H9 (cell line): Measurements from ENCODE around the gene MRPL30. TPM values are rescaled to one million over a fixed set of nuclear protein-coding genes. Genes with fewer than 3 reads are reported as not detected.
A peak's percentile ranks its signal among the peaks of the same experiment; 100 is the strongest.

Source experiments
- DNase-seq: peaks from one replicate; pipeline ENCODE4 v3.0.0-alpha.2; 2017
- H2AFZ ChIP-seq: one replicate; pipeline ENCODE4 v1.6.1; 2013; ENCODE audit warnings: mild to moderate bottlenecking, low read length, control low read depth, moderate library complexity
- H2AK5ac ChIP-seq: 2 replicates; pipeline ENCODE4 v1.6.1; 2013; ENCODE audit warnings: low read length, control low read depth, mixed read lengths; ENCODE audit not compliant: insufficient read length
- H2BK120ac ChIP-seq: one replicate; pipeline ENCODE4 v1.6.1; 2013; ENCODE audit warnings: low read depth, mild to moderate bottlenecking, low read length, control low read depth, inconsistent platforms; ENCODE audit not compliant: poor library complexity, severe bottlenecking
- H2BK12ac ChIP-seq: 2 replicates; pipeline ENCODE4 v1.6.1; 2013; ENCODE audit warnings: low read length, control low read depth, mixed read lengths, low read depth; ENCODE audit not compliant: insufficient read length
- H2BK15ac ChIP-seq: 2 replicates; pipeline ENCODE4 v1.6.1; 2013; ENCODE audit warnings: low read depth, low read length, control low read depth
- H2BK20ac ChIP-seq: one replicate; pipeline ENCODE4 v1.6.1; 2013; ENCODE audit warnings: low read depth, mild to moderate bottlenecking, low read length, control low read depth, inconsistent platforms; ENCODE audit not compliant: poor library complexity, severe bottlenecking
- H2BK5ac ChIP-seq: 2 replicates; pipeline ENCODE4 v1.6.1; 2013; ENCODE audit warnings: low read length, control low read depth, mixed read lengths; ENCODE audit not compliant: insufficient read length
- H3K14ac ChIP-seq: 2 replicates; pipeline ENCODE4 v1.6.1; 2013; ENCODE audit warnings: low read length, control low read depth; ENCODE audit not compliant: insufficient read depth
- H3K18ac ChIP-seq: 2 replicates; pipeline ENCODE4 v1.6.1; 2013; ENCODE audit warnings: low read depth, mild to moderate bottlenecking, mixed read lengths, low read length, control low read depth; ENCODE audit not compliant: insufficient read length
- H3K23ac ChIP-seq: 2 replicates; pipeline ENCODE4 v1.6.1; 2013; ENCODE audit warnings: low read length, control low read depth, mixed read lengths, low read depth; ENCODE audit not compliant: insufficient read length
- H3K23me2 ChIP-seq: 2 replicates; pipeline ENCODE4 v1.6.1; 2013; ENCODE audit warnings: low read depth, mild to moderate bottlenecking, mixed read lengths, low read length, control low read depth; ENCODE audit not compliant: insufficient read length, poor library complexity, severe bottlenecking
- H3K27ac ChIP-seq: 2 replicates; pipeline ENCODE4 v1.5.1; 2013; ENCODE audit warnings: low read length, control low read depth, mixed read lengths, low read depth; ENCODE audit not compliant: insufficient read length
- H3K27me3 ChIP-seq: 2 replicates; pipeline ENCODE4 v1.6.1; 2013; ENCODE audit warnings: low read length, control low read depth, inconsistent platforms; ENCODE audit not compliant: insufficient read depth
- H3K4ac ChIP-seq: 2 replicates; pipeline ENCODE4 v1.6.1; 2013; ENCODE audit warnings: low read depth, mild to moderate bottlenecking, control low read depth, inconsistent platforms, low read length, moderate library complexity
- H3K4me1 ChIP-seq: 2 replicates; pipeline ENCODE4 v1.6.1; 2013; ENCODE audit warnings: low read length, control low read depth, inconsistent platforms; ENCODE audit not compliant: insufficient read depth
- H3K4me2 ChIP-seq: 2 replicates; pipeline ENCODE4 v1.6.1; 2013; ENCODE audit warnings: low read length, control low read depth, mixed read lengths; ENCODE audit not compliant: insufficient read length, insufficient read depth
- H3K56ac ChIP-seq: 2 replicates; pipeline ENCODE4 v1.6.1; 2013; ENCODE audit warnings: low read depth, mild to moderate bottlenecking, mixed read lengths, low read length, control low read depth; ENCODE audit not compliant: insufficient read length
- H3K79me1 ChIP-seq: 2 replicates; pipeline ENCODE4 v1.6.1; 2013; ENCODE audit warnings: low read depth, mild to moderate bottlenecking, moderate library complexity, low read length, control low read depth, inconsistent platforms; ENCODE audit not compliant: insufficient read depth, poor library complexity, severe bottlenecking
- H3K79me2 ChIP-seq: 2 replicates; pipeline ENCODE4 v1.6.1; 2013; ENCODE audit warnings: low read length, control low read depth, inconsistent platforms; ENCODE audit not compliant: insufficient read depth
- H3K9ac ChIP-seq: 2 replicates; pipeline ENCODE4 v1.6.1; 2013; ENCODE audit warnings: low read length, control low read depth, mixed read lengths; ENCODE audit not compliant: insufficient read length; ENCODE audit errors: extremely low read depth
- H3K9me3 ChIP-seq: one replicate; pipeline ENCODE4 v1.6.1; 2013; ENCODE audit warnings: low read depth, low read length, inconsistent platforms; ENCODE audit not compliant: control insufficient read depth
- H3T11ph ChIP-seq: one replicate; pipeline ENCODE4 v1.6.1; 2013; ENCODE audit warnings: mild to moderate bottlenecking, low read length, control low read depth, inconsistent platforms
- H4K20me1 ChIP-seq: one replicate; pipeline ENCODE4 v1.6.1; 2013; ENCODE audit not compliant: control insufficient read depth, insufficient read length, insufficient read depth
- H4K5ac ChIP-seq: 2 replicates; pipeline ENCODE4 v1.6.1; 2013; ENCODE audit warnings: low read depth, mild to moderate bottlenecking, mixed read lengths, low read length, control low read depth; ENCODE audit not compliant: insufficient read length
- H4K8ac ChIP-seq: replicated peaks from 2 replicates; pipeline ENCODE4 v1.6.1; 2013; ENCODE audit warnings: low read length, control low read depth, mixed read lengths, low read depth; ENCODE audit not compliant: insufficient read length
- H4K91ac ChIP-seq: 2 replicates; pipeline ENCODE4 v1.6.1; 2013; ENCODE audit warnings: low read depth, mild to moderate bottlenecking, moderate library complexity, mixed read lengths, low read length, control low read depth; ENCODE audit not compliant: insufficient read length
- H3K27ac Mint-ChIP-seq, 3 experiments: 2 replicates in 2 of 3; 3 replicates in 1 of 3; pipeline ENCODE4 v1.8.0; 2020 to 2021; ENCODE audit warnings: mixed read lengths in 3 of 3, mild to moderate bottlenecking in 1 of 3, moderate library complexity in 1 of 3
- H3K27me3 Mint-ChIP-seq: 2 replicates; pipeline ENCODE4 v1.8.0; 2021; ENCODE audit warnings: low read depth, mild to moderate bottlenecking, moderate library complexity, mixed read lengths
- H3K36me3 Mint-ChIP-seq, 3 experiments: 2 replicates in 2 of 3; 3 replicates in 1 of 3; pipeline ENCODE4 v1.8.0; 2020 to 2021; ENCODE audit warnings: low read depth in 3 of 3, mixed read lengths in 3 of 3; ENCODE audit not compliant: insufficient read depth in 1 of 3
- H3K4me1 Mint-ChIP-seq, 2 experiments: 2 replicates each; pipeline ENCODE4 v1.8.0; 2020; ENCODE audit warnings: mixed read lengths in 2 of 2
- H3K4me3 Mint-ChIP-seq, 2 experiments: 2 replicates in 1 of 2; 3 replicates in 1 of 2; pipeline ENCODE4 v1.8.0; 2020 to 2021; ENCODE audit warnings: mild to moderate bottlenecking in 2 of 2, mixed read lengths in 2 of 2, moderate library complexity in 1 of 2
- H3K9me3 Mint-ChIP-seq, 2 experiments: 2 replicates in 1 of 2; 3 replicates in 1 of 2; pipeline ENCODE4 v1.8.0; 2020; ENCODE audit warnings: mild to moderate bottlenecking in 2 of 2, mixed read lengths in 2 of 2, moderate library complexity in 1 of 2
- WGBS: extraction: QIAGEN DNeasy Blood & Tissue Kit; methylation state at CpG from one replicate; pipeline ENCODE4 v1.1.7; 2013; ENCODE audit warnings: missing lambda C conversion rate, low lambda C conversion rate, mixed read lengths; ENCODE audit not compliant: insufficient read length; ENCODE audit errors: extremely low coverage; 5-methylcytosine and 5-hydroxymethylcytosine counted together
- total RNA-seq: library from RNA; stranded (reverse); gene quantifications from 2 replicates; pipeline ENCODE4 v1.2.1, GENCODE V29; 2021
- TF ChIP-seq, protein P1 (sequence below): fragments of 200-600 bp; sonication (generic); conservative IDR thresholded peaks from 3 replicates; pipeline ENCODE4 v1.8.0; 2021; ENCODE audit warnings: antibody characterized with exemption, mild to moderate bottlenecking

The MRPL30 gene
- total RNA-seq, 1 experiment from 2014 or later, result 50.8 TPM

DNA sequence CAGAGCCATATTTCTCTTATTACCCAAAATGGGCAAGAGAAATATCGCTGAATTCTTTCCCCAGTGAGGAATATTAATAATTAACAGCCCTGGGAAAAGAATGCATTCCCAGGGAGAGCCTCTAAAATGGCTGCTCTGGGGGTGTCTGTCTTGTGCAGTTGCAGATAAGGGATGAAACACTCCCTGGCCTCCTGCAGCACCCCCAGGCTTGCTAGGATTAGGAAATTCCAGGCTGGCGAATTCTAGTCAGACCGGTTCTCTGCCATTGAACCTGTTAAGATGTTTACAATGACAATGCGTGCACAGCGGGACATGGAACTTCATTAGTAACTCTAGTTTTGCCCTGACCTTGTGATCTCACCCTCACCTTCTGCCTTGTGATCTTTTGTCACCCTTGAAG, 24.5 kb downstream of the MRPL30 start:
- Histone ChIP-seq H4K5ac (no peak overlapping the region), H2BK15ac (no peak overlapping the region), H4K91ac (no peak overlapping the region), H3K27ac (no peak overlapping the region), H3K4ac (no peak overlapping the region), H3K23ac (no peak overlapping the region), H3K4me2 (no peak overlapping the region), H2BK5ac (no peak overlapping the region), H3K18ac (no peak overlapping the region), H3T11ph (no peak overlapping the region), H3K4me1 (no peaks in the 10 kb centered on the region), H4K20me1 (no peaks in the 10 kb centered on the region), H2BK120ac (no peak overlapping the region), H2BK12ac (no peak overlapping the region), H3K9me3 (peaks cover 8% of the 10 kb centered on the region), H2BK20ac (no peak overlapping the region), H3K23me2 (no peaks in the 10 kb centered on the region), H3K27me3 (no peaks in the 10 kb centered on the region), H3K56ac (no peak overlapping the region), H3K79me1 (no peaks in the 10 kb centered on the region), H3K9ac (no peak overlapping the region), H3K79me2 (no peaks in the 10 kb centered on the region), H2AFZ (no peak overlapping the region), H2AK5ac (no peak overlapping the region), H4K8ac (no peak overlapping the region), H3K14ac (no peak overlapping the region)
- Mint-ChIP-seq H3K4me1 (peaks cover 0 to 2% of the 10 kb centered on the region in 2 experiments; a peak in 1 of 4 replicates), H3K36me3 (peaks cover 51 to 81% (median 74%) of the 10 kb centered on the region in 3 experiments), H3K4me3 (no peak overlapping the region), H3K27ac (peak overlapping the region; percentile 58 to 95 (median 77); a peak in 3 of 7 replicates), H3K27me3 (peaks cover 6% of the 10 kb centered on the region), H3K9me3 (peaks cover 59 to 72% of the 10 kb centered on the region in 2 experiments)
- DNase-seq, result peak; percentile 45
- WGBS, result no CpG with 5 or more reads among the region's 5 CpGs
- TF ChIP-seq, protein P1, sequence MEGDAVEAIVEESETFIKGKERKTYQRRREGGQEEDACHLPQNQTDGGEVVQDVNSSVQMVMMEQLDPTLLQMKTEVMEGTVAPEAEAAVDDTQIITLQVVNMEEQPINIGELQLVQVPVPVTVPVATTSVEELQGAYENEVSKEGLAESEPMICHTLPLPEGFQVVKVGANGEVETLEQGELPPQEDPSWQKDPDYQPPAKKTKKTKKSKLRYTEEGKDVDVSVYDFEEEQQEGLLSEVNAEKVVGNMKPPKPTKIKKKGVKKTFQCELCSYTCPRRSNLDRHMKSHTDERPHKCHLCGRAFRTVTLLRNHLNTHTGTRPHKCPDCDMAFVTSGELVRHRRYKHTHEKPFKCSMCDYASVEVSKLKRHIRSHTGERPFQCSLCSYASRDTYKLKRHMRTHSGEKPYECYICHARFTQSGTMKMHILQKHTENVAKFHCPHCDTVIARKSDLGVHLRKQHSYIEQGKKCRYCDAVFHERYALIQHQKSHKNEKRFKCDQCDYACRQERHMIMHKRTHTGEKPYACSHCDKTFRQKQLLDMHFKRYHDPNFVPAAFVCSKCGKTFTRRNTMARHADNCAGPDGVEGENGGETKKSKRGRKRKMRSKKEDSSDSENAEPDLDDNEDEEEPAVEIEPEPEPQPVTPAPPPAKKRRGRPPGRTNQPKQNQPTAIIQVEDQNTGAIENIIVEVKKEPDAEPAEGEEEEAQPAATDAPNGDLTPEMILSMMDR, result no peak
